ENCODE results near the gene PRSS1. TPM values are rescaled to one million over a fixed set of nuclear protein-coding genes. Genes with fewer than 3 reads are reported as not detected.
A peak's percentile ranks its signal among the peaks of the same experiment; 100 is the strongest.
"Not testable (repeated sequence)": the region's sequence is repeated elsewhere in the genome, so short reads cannot be mapped to it uniquely, and the experiment has no call there.

Gene PRSS1
- total and polyA plus RNA-seq, 2 experiments from 2014 or later, result not detected

DNA sequence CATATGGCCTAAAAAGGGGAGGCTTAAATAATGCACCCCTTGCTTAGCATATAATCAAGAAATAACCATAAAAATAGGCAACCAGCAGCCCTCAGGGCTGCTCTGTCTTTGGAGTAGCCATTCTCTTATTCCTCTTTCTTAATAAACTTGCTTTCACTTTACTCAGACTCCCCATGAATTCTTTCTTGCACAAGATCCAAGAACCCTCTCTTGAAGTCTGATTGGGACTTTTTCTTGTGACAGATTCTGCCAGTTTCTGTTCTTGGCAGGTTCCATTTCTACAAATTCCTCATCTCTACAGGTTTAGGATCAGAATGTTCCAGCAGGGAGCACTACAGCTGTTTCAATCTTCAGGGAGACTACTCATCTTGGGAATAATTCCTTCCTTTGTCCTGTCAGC lies 40.5 kb upstream of the PRSS1 start:
- not testable (repeated sequence) for H3K79me2 ChIP-seq (replicated peaks; ENCODE audit: insufficient read depth); H3F3A ChIP-seq (replicated peaks; ENCODE audit: low read depth); H2AFZ ChIP-seq; H3K4me2 ChIP-seq; H3K36me3 Mint-ChIP-seq (ENCODE audit: low read depth); H4K20me1 ChIP-seq (replicated peaks; ENCODE audit: insufficient read depth); H3K9me3 Mint-ChIP-seq; DNase-seq (ENCODE audit: low spot score); H3K4me3 Mint-ChIP-seq; ATAC-seq; H3K27me3 ChIP-seq (ENCODE audit: insufficient read depth); H3K4me3 ChIP-seq; H3K27me3 Mint-ChIP-seq (ENCODE audit: insufficient read depth, low read depth, poor library complexity); H3K27ac ChIP-seq (ENCODE audit: low read depth); H3K9me2 ChIP-seq (ENCODE audit: insufficient read depth); H3K36me3 ChIP-seq (ENCODE audit: insufficient read depth); H3K27ac Mint-ChIP-seq
- H3K4me1 ChIP-seq (ENCODE audit: insufficient read depth), result peaks cover 49% of the 10 kb centered on the region
- peaks cover 52% of the 10 kb centered on the region for H3K4me1 Mint-ChIP-seq

DNA sequence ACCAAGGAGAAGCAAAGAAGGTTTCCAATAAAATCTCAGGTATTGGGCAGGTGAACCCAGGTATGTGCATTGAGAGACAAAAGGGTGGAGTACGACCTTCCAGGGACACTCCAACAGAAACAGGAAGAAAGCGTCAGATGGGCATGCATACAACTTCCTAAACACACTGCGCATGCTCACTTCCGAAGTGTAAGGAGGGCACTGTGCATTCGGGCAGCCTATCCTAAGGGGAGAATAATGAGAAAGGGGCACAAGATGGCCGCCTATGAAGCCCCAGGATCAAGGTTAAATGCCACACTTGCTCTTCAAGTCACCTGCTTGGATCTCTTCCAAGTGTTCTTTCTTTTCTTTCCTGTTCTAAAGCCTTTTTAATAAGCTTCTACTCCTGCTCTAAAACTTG lies 39.4 kb upstream of the PRSS1 start:
- H3K27ac Mint-ChIP-seq, result peak overlapping the region; percentile 36; the same call in 1 of the 2 replicates
- H3K9me2 ChIP-seq (ENCODE audit: insufficient read depth), result peaks cover 3% of the 10 kb centered on the region; the same call in 1 of the 2 replicates
- no peaks in the 10 kb centered on the region for H3K27me3 ChIP-seq (ENCODE audit: insufficient read depth)
- H3K27me3 Mint-ChIP-seq (ENCODE audit: insufficient read depth, low read depth, poor library complexity), result no peaks in the 10 kb centered on the region
- H3K9me3 Mint-ChIP-seq, result no peaks in the 10 kb centered on the region; the same call in 2 of the 3 replicates
- peaks cover 43% of the 10 kb centered on the region for H3K4me1 ChIP-seq (ENCODE audit: insufficient read depth)
- ATAC-seq (no peak), DNase-seq (ENCODE audit: low spot score) (no peak)
- peak overlapping the region; percentile 17 for H3K4me2 ChIP-seq
- H3K79me2 ChIP-seq (replicated peaks; ENCODE audit: insufficient read depth), result no peaks in the 10 kb centered on the region
- no peaks in the 10 kb centered on the region for H3F3A ChIP-seq (replicated peaks; ENCODE audit: low read depth)
- no peaks in the 10 kb centered on the region for H3K36me3 ChIP-seq (ENCODE audit: insufficient read depth)
- H4K20me1 ChIP-seq (replicated peaks; ENCODE audit: insufficient read depth), result no peaks in the 10 kb centered on the region
- no peak overlapping the region for H3K4me3 ChIP-seq
- 0 out of 2 replicates have a peak overlapping the region, but pooled peaks have one; percentile 60 for H3K27ac ChIP-seq (ENCODE audit: low read depth)
- H3K4me3 Mint-ChIP-seq, result no peak overlapping the region
- peak overlapping the region; percentile 11; the same call in 1 of the 2 replicates for H2AFZ ChIP-seq
- H3K4me1 Mint-ChIP-seq, result peaks cover 41% of the 10 kb centered on the region
- no peaks in the 10 kb centered on the region for H3K36me3 Mint-ChIP-seq (ENCODE audit: low read depth)
- TF ChIP-seq POLR2AphosphoS5 (IDR thresholded peaks at IDR 0.05; ENCODE audit: low read depth) (no peak), ZNF114 (CRISPR knock-in tag; IDR thresholded peaks at IDR 0.05) (no peak), EZH2 (IDR thresholded peaks at IDR 0.05; ENCODE audit: low read depth, unreplicated experiment) (no peak), JUNB (IDR thresholded peaks at IDR 0.05; ENCODE audit: unreplicated experiment) (no peak), ZNF331 (CRISPR knock-in tag; IDR thresholded peaks at IDR 0.05; ENCODE audit: low read depth) (no peak), CREB1 (CRISPR knock-in tag; IDR thresholded peaks at IDR 0.05; ENCODE audit: low read depth) (no peak), NANOG (IDR thresholded peaks at IDR 0.05; ENCODE audit: borderline replicate concordance) (no peak), STAT1 (IDR thresholded peaks at IDR 0.05; ENCODE audit: unreplicated experiment) (no peak), EZH2phosphoT487 (IDR thresholded peaks at IDR 0.05; ENCODE audit: unreplicated experiment) (no peak)
- TF ChIP-seq, protein P1, sequence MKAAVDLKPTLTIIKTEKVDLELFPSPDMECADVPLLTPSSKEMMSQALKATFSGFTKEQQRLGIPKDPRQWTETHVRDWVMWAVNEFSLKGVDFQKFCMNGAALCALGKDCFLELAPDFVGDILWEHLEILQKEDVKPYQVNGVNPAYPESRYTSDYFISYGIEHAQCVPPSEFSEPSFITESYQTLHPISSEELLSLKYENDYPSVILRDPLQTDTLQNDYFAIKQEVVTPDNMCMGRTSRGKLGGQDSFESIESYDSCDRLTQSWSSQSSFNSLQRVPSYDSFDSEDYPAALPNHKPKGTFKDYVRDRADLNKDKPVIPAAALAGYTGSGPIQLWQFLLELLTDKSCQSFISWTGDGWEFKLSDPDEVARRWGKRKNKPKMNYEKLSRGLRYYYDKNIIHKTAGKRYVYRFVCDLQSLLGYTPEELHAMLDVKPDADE (IDR thresholded peaks at IDR 0.05), result no peak
- TF ChIP-seq, protein P2, sequence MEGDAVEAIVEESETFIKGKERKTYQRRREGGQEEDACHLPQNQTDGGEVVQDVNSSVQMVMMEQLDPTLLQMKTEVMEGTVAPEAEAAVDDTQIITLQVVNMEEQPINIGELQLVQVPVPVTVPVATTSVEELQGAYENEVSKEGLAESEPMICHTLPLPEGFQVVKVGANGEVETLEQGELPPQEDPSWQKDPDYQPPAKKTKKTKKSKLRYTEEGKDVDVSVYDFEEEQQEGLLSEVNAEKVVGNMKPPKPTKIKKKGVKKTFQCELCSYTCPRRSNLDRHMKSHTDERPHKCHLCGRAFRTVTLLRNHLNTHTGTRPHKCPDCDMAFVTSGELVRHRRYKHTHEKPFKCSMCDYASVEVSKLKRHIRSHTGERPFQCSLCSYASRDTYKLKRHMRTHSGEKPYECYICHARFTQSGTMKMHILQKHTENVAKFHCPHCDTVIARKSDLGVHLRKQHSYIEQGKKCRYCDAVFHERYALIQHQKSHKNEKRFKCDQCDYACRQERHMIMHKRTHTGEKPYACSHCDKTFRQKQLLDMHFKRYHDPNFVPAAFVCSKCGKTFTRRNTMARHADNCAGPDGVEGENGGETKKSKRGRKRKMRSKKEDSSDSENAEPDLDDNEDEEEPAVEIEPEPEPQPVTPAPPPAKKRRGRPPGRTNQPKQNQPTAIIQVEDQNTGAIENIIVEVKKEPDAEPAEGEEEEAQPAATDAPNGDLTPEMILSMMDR (conservative IDR thresholded peaks at IDR 0.05; ENCODE audit: low read depth in 2 of 2), result no peak
- TF ChIP-seq, protein P3, sequence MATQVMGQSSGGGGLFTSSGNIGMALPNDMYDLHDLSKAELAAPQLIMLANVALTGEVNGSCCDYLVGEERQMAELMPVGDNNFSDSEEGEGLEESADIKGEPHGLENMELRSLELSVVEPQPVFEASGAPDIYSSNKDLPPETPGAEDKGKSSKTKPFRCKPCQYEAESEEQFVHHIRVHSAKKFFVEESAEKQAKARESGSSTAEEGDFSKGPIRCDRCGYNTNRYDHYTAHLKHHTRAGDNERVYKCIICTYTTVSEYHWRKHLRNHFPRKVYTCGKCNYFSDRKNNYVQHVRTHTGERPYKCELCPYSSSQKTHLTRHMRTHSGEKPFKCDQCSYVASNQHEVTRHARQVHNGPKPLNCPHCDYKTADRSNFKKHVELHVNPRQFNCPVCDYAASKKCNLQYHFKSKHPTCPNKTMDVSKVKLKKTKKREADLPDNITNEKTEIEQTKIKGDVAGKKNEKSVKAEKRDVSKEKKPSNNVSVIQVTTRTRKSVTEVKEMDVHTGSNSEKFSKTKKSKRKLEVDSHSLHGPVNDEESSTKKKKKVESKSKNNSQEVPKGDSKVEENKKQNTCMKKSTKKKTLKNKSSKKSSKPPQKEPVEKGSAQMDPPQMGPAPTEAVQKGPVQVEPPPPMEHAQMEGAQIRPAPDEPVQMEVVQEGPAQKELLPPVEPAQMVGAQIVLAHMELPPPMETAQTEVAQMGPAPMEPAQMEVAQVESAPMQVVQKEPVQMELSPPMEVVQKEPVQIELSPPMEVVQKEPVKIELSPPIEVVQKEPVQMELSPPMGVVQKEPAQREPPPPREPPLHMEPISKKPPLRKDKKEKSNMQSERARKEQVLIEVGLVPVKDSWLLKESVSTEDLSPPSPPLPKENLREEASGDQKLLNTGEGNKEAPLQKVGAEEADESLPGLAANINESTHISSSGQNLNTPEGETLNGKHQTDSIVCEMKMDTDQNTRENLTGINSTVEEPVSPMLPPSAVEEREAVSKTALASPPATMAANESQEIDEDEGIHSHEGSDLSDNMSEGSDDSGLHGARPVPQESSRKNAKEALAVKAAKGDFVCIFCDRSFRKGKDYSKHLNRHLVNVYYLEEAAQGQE (IDR thresholded peaks at IDR 0.05; ENCODE audit: unreplicated experiment), result no peak

Measured in GM23338 (cell line).